Measurements from ENCODE around the gene RAB5B. TPM values are rescaled to one million over a fixed set of nuclear protein-coding genes. Genes with fewer than 3 reads are reported as not detected.

RAB5B gene
- total RNA-seq, 1 donor = 75.2 TPM

DNA sequence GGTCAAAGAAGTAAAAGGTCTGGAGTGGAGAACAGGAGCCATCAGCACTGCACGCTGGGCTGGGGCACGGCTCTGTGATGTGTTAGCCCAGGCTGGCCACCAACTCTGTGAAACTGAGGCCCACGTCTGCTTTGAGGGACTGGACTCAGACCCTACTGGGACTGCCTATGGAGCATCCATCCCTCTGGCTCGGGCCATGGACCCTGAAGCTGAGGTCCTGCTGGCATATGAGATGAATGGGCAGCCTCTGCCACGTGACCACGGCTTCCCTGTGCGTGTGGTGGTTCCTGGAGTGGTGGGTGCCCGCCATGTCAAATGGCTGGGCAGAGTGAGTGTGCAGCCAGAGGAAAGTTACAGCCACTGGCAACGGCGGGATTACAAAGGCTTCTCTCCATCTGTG, 30.3 kb downstream of the RAB5B start:
- no peak for TF ChIP-seq CTCF (IDR thresholded peaks at IDR 0.05; ENCODE audit: insufficient read depth, low read length)
- H3K4me3 ChIP-seq (ENCODE audit: low read depth, low read length) = no peak overlapping the region
- no peak for DNase-seq (ENCODE audit: low read depth)

GRCh38 chr12:56007564-56008559, 34.0 kb downstream of the RAB5B start:
- no peak for TF ChIP-seq CTCF (IDR thresholded peaks at IDR 0.05; ENCODE audit: insufficient read depth, low read length)
- H3K4me3 ChIP-seq (ENCODE audit: low read depth, low read length) = peak overlapping the region; percentile 79
- DNase-seq (ENCODE audit: low read depth) = peak; percentile 42

DNA sequence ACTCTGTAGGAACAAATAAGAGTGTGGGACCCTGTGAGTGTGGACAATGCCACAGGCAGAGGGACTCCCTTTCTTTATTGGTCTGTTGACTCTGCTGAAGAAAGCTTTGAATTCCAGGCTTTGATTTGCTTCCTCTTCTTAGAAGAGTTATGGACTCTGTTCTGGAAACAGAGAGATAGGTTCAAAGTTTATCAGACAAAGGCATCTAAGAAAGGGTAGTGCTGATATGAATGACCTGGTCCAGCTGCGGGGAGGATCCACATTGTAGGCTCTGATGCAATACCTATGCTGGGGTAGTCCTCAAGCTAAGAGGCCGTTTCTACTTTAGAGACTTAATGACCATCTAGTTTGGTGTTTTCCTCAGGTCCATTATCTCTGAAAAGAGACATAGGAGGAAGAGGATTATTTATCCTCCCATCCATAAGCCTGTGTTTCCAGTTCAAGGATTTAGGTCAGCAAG, 36.3 kb downstream of the RAB5B start:
- H3K4me3 ChIP-seq (ENCODE audit: low read depth, low read length) = no peak overlapping the region
- no peak for TF ChIP-seq CTCF (IDR thresholded peaks at IDR 0.05; ENCODE audit: insufficient read depth, low read length)
- DNase-seq (ENCODE audit: low read depth) = no peak

- TF ChIP-seq CTCF (IDR thresholded peaks at IDR 0.05; ENCODE audit: insufficient read depth, low read length) = no peak
- DNase-seq (ENCODE audit: low read depth) = no peak
- no peak overlapping the region for H3K4me3 ChIP-seq (ENCODE audit: low read depth, low read length)
Measured at GRCh38 chr12:56011509-56012090, 37.7 kb downstream of the RAB5B start.

DNA sequence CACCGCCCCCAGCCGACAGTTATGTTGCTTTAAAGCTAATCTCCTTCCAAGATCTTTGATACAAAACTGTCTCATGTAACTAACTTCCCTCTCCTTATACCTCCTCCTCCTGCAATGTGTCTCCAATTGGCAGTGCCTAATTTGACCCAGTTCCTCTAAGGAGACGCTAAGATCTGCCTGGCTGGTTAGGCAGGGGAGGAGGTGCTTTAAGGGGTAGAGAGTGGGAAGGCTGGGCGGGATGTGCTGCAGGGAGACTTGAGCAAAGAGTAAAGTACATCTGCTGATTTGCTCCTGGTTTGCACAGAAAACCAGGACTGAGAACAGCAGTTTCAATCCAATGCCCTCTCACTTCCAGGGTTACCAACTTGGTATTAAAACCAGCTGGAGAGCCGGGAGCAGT, 39.6 kb downstream of the RAB5B start:
- no peak overlapping the region for H3K4me3 ChIP-seq (ENCODE audit: low read depth, low read length)
- DNase-seq (ENCODE audit: low read depth) = no peak
- no peak for TF ChIP-seq CTCF (IDR thresholded peaks at IDR 0.05; ENCODE audit: insufficient read depth, low read length)

DNA sequence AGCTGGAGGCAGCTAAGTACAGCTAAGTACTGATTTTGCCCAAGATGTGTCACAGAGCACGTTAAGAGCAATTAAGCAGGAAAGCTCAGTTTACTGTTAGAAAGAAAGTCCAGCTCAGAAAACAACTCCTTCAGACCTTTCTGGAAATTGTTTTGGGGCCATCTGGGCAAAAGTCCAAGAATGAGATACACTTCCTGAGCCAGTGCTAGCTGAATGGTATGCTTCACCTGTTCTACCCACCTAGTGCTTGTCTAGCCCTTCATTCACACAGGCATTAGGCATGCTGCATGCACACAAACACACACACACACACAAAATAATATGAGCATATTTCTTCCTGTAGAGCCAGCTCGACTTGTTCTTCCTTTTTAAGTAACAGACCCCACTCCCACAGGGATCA, 40.3 kb downstream of the RAB5B start:
- TF ChIP-seq CTCF (IDR thresholded peaks at IDR 0.05; ENCODE audit: insufficient read depth, low read length) = no peak
- H3K4me3 ChIP-seq (ENCODE audit: low read depth, low read length) = no peak overlapping the region
- no peak for DNase-seq (ENCODE audit: low read depth)
